GM19238 (cell line): ENCODE results near the gene ARPC2.
A peak's percentile ranks its signal among the peaks of the same experiment; 100 is the strongest.

ENCODE experiments used
- DNase-seq: peaks from one replicate; pipeline ENCODE4 v3.0.0; 2011; ENCODE audit warnings: low spot score; ENCODE audit not compliant: insufficient read length

Gene ARPC2

GRCh38 chr2:218289639-218290315, 72.8 kb downstream of the ARPC2 start:
- DNase-seq, result no peak

GRCh38 chr2:218290316-218291261, 73.6 kb downstream of the ARPC2 start:
- peak; percentile 79 for DNase-seq

GRCh38 chr2:218291318-218292047, 74.5 kb downstream of the ARPC2 start:
- DNase-seq, result no peak

GRCh38 chr2:218292048-218293014, 75.3 kb downstream of the ARPC2 start, which contains the start of gene TMBIM1:
TSS of gene TMBIM1 (minus strand) at chr2:218292503. CDS start at chr2:218282141, 10,362 bp downstream.
- DNase-seq, result peak; percentile 88

GRCh38 chr2:218293715-218294429, 76.9 kb downstream of the ARPC2 start:
- no peak for DNase-seq

GRCh38 chr2:218294430-218295022, 77.5 kb downstream of the ARPC2 start:
- no peak for DNase-seq

- DNase-seq, result no peak
These were observed 78.0 kb downstream of the ARPC2 start for GRCh38 chr2:218295029-218295428.

- no peak for DNase-seq
These were observed 79.2 kb downstream of the ARPC2 start for GRCh38 chr2:218296200-218296599.

- DNase-seq, result no peak
These were observed 79.9 kb downstream of the ARPC2 start for GRCh38 chr2:218296847-218297246.

- no peak for DNase-seq
These were observed 81.4 kb downstream of the ARPC2 start for GRCh38 chr2:218298314-218298875.

- DNase-seq, result no peak
These were observed 83.2 kb downstream of the ARPC2 start for GRCh38 chr2:218300141-218300540.

- DNase-seq, result peak; percentile 41
These were observed 84.3 kb downstream of the ARPC2 start for GRCh38 chr2:218301176-218301819.
